IMR-90 (cell line): ENCODE data around the gene DPH2. TPM values are rescaled to one million over a fixed set of nuclear protein-coding genes. Genes with fewer than 3 reads are reported as not detected.

Source experiments
- polyA plus RNA-seq, 3 experiments: library from polyadenylated mRNA; depleted of rRNA; stranded (reverse); fragments of >200 nt; gene quantifications; 2 replicates each; pipeline ENCODE4 v1.2.3, GENCODE V29; 2012; ENCODE audit warnings: low replicate concordance in 1 of 3
- total RNA-seq: library from RNA; depleted of rRNA; stranded (reverse); fragments of >200 nt; gene quantifications from 2 replicates; pipeline ENCODE4 v1.2.3, GENCODE V29; 2012
- TF ChIP-seq, protein P1 (sequence below): fragments of 150-350 bp; IDR thresholded peaks from 2 replicates; pipeline ENCODE4 v1.6.1; 2016; ENCODE audit warnings: low read depth, mild to moderate bottlenecking, low read length, moderate library complexity, borderline replicate concordance

The DPH2 gene
- total and polyA plus RNA-seq, 2 of the 4 experiments (the other 2 are of a cell fraction), result 21.0 to 32.2 TPM

GRCh38 chr1:43932786-43933385 lies 36.9 kb upstream of the DPH2 start (continued):
- TF ChIP-seq, protein P1, sequence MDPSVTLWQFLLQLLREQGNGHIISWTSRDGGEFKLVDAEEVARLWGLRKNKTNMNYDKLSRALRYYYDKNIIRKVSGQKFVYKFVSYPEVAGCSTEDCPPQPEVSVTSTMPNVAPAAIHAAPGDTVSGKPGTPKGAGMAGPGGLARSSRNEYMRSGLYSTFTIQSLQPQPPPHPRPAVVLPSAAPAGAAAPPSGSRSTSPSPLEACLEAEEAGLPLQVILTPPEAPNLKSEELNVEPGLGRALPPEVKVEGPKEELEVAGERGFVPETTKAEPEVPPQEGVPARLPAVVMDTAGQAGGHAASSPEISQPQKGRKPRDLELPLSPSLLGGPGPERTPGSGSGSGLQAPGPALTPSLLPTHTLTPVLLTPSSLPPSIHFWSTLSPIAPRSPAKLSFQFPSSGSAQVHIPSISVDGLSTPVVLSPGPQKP, result no peak
